Psoas muscle (tissue), 8 donors: ENCODE data around the gene SHANK1. TPM values are rescaled to one million over a fixed set of nuclear protein-coding genes. Genes with fewer than 3 reads are reported as not detected.
"Not testable (repeated sequence)": the region's sequence is repeated elsewhere in the genome, so short reads cannot be mapped to it uniquely, and the experiment has no call there.

Experiments
- ATAC-seq, 4 donors: fragments of 200-7000 bp; cut with Tn5 transposase; one replicate each; pipeline ENCODE4 v1.9.1; 2020; ENCODE audit warnings: moderate library complexity in 3 of 4, mild to moderate bottlenecking in 2 of 4
- DNase-seq, 2 donors: peaks; one replicate each; pipeline ENCODE4 v3.0.0-alpha.2; 2020
- H3K27ac ChIP-seq: fragments of 200-600 bp; one replicate; pipeline ENCODE4 v1.8.0; 2022
- H3K27me3 ChIP-seq, 3 donors: fragments of 200-600 bp in 1 of 3; one replicate each; pipeline versions ENCODE4 v1.6.1 to v1.8.0; 2013 to 2022; ENCODE audit warnings: low read length in 2 of 3, mild to moderate bottlenecking in 2 of 3, moderate library complexity in 1 of 3; ENCODE audit not compliant: insufficient read depth in 3 of 3
- H3K36me3 ChIP-seq, 2 donors: fragments of 200-600 bp in 1 of 2; one replicate each; pipeline versions ENCODE4 v1.6.1 to v1.8.0; 2013 to 2022; ENCODE audit warnings: low read depth in 1 of 2, mild to moderate bottlenecking in 1 of 2, moderate library complexity in 1 of 2; ENCODE audit not compliant: insufficient read depth in 1 of 2
- H3K4me1 ChIP-seq: fragments of 200-600 bp; one replicate; pipeline ENCODE4 v1.8.0; 2022
- H3K4me3 ChIP-seq: fragments of 200-600 bp; one replicate; pipeline ENCODE4 v1.8.0; 2022; ENCODE audit warnings: mild to moderate bottlenecking
- H3K9me3 ChIP-seq: fragments of 200-600 bp; one replicate; pipeline ENCODE4 v1.8.0; 2022
- CTCF ChIP-seq: fragments of 200-600 bp; IDR thresholded peaks from one replicate; pipeline ENCODE4 v1.8.0; 2022; ENCODE audit warnings: antibody characterized with exemption
- WGBS, 3 donors: extraction: QIAGEN DNeasy Blood & Tissue Kit; methylation state at CpG; one replicate each; pipeline versions ENCODE4 v1.1.6 to v1.1.7; 2013; 5-methylcytosine and 5-hydroxymethylcytosine counted together
- intact Hi-C, 2 donors: fragments of 100-400 bp; cut with DNase I; formaldehyde crosslinking; loops; one replicate each; pipeline versions ENCODE4 v1.11.0 to v1.14.2; 2022
- polyA plus RNA-seq, 3 donors: library from polyadenylated mRNA; stranded (reverse); fragments of 200-250 nt; gene quantifications; one replicate each; pipeline ENCODE4 v1.2.3, GENCODE V29; 2013
- total RNA-seq, 4 donors: library from RNA; stranded (reverse); fragmentation: NEBNext Ultra II Directional in 2 of 4; extraction: Animal tissue kit (Norgen Biotek cat#: 25700) in 2 of 4; gene quantifications; one replicate each; pipeline versions ENCODE4 v1.2.1 to v1.2.4, GENCODE V29; 2021 to 2023
- donor health status: healthy with polysubstance abuse.
- donor health status: DM: no; HTN: no; CAD: no; lungs with moderate emphysema.
- donor health status: Bipolar disorder and iron deficiency.
- donor health status: healthy.
- donor health status: DM: yes; HTN: yes; CAD: no.
- donor health status: DM: no; HTN: no; CAD: no.
- donor health status: DM: no; HTN: no; CAD: no.
- donor health status: DM: yes; HTN: yes; CAD: no.

The SHANK1 gene
- total and polyA plus RNA-seq, 7 donors: 0.14 to 1.3 (median 0.39) TPM; not detected in 2

- 88 to 96% (median 90%) methylated on average over 5 of the region's 5 CpGs for WGBS, 3 donors
- Histone ChIP-seq H3K4me3 (no peak overlapping the region), H3K27me3 (peaks cover 0 to 4% (median 0%) of the 10 kb centered on the region in 3 donors), H3K36me3 (no peaks in the 10 kb centered on the region), H3K4me1 (no peaks in the 10 kb centered on the region), H3K9me3 (no peaks in the 10 kb centered on the region), H3K27ac (no peak overlapping the region)
- TF ChIP-seq CTCF: no peak
- ATAC-seq (no peak), DNase-seq (no peak)
- intact Hi-C loops: loop anchor here in 1 of 2 donors (10.0 kb wide), 1 partner anchor 543 kb away; no protein-coding TSS in a partner anchor
These were observed 91.5 kb downstream of the SHANK1 start for GRCh38 chr19:50628146-50628545.

DNA sequence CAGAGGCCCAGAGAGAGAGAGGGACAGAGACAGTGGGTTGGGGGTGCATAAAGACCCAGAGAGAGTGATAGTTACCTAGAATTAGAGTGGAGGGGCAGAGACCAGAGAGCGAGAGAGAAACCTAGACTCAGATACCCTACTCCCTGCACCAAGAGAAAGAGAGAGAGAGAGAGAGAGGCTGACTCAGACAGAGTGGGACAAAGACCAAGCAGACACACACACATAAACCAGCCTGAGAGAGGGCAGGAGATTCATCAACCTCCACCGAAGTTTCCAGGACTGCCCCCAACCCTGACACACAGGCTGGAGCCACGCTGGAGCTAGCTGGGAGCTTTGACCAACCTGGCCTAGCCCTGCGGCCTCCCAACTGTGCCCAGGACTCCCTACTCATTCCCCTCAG lies 92.8 kb downstream of the SHANK1 start:
- Histone ChIP-seq H3K4me3 (no peak overlapping the region), H3K9me3 (no peaks in the 10 kb centered on the region), H3K27ac (no peak overlapping the region), H3K4me1 (no peaks in the 10 kb centered on the region), H3K36me3 (no peaks in the 10 kb centered on the region), H3K27me3 (peaks cover 0 to 4% (median 0%) of the 10 kb centered on the region in 3 donors)
- ATAC-seq: no peak
- no peak for DNase-seq
- TF ChIP-seq CTCF: no peak
- intact Hi-C loops: loop anchor here in 1 of 2 donors (10.0 kb wide), 1 partner anchor 542 kb away; no protein-coding TSS in a partner anchor
- WGBS, 3 donors: 47 to 63% (median 59%) methylated on average over 3 to 4 of the region's 4 CpGs

- H3K4me3 ChIP-seq: no peak overlapping the region
- H3K36me3 ChIP-seq: no peaks in the 10 kb centered on the region
- no peaks in the 10 kb centered on the region for H3K27me3 ChIP-seq
- DNase-seq (no peak), ATAC-seq (no peak)
- no peak overlapping the region for H3K27ac ChIP-seq
- 19 to 30% (median 20%) methylated on average over 4 of the region's 4 CpGs for WGBS, 3 donors
- no peaks in the 10 kb centered on the region for H3K9me3 ChIP-seq
- no peak for TF ChIP-seq CTCF
- H3K4me1 ChIP-seq: no peaks in the 10 kb centered on the region
- intact Hi-C loops: loop anchor here in 1 of 2 donors (10.0 kb wide), 1 partner anchor 541 kb away; no protein-coding TSS in a partner anchor
These were observed 93.6 kb downstream of the SHANK1 start for GRCh38 chr19:50626011-50626410.

DNA sequence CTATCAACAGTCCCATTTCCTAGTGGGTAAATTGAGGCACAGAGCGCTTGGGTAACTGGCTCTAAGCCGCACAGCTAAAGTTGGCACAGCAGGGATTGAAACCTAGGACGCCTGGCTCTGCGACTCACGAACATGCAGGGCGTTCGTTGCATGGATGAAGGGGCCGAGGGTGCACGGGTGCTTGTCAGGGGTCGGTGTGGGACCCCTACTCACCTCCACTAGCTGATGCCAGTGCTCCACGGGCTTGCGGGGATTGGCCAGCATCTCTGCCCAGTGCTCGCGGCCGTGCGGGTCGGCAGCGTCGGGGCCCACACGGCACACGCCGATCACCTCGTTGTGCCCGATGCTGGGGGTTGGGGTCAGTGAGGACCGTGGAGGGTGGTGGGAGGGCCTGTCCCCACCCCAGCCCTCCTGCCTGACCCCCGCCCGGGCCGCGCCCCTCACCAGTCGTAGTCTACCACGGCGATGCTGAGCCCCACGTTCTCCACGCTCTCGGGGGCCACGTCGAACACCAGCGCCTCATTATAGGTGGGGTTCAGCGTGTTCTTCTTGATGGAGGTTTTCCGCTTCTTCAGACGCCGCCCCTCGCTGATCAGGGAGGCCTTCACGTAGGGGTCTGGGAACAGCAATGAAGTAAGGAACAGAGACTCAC lies 94.5 kb downstream of the SHANK1 start:
- DNase-seq: no peak
- no peak overlapping the region for H3K4me3 ChIP-seq
- intact Hi-C loops: loop anchor here in 1 of 2 donors (10.0 kb wide), 1 partner anchor 540 kb away; no protein-coding TSS in a partner anchor
- 87 to 91% (median 87%) methylated on average over 42 to 44 of the region's 44 CpGs for WGBS, 3 donors
- no peaks in the 10 kb centered on the region for H3K27me3 ChIP-seq
- no peak overlapping the region for H3K27ac ChIP-seq
- no peak for TF ChIP-seq CTCF
- no peak for ATAC-seq
- H3K4me1 ChIP-seq: no peaks in the 10 kb centered on the region
- H3K36me3 ChIP-seq: no peaks in the 10 kb centered on the region
- no peaks in the 10 kb centered on the region for H3K9me3 ChIP-seq

DNA sequence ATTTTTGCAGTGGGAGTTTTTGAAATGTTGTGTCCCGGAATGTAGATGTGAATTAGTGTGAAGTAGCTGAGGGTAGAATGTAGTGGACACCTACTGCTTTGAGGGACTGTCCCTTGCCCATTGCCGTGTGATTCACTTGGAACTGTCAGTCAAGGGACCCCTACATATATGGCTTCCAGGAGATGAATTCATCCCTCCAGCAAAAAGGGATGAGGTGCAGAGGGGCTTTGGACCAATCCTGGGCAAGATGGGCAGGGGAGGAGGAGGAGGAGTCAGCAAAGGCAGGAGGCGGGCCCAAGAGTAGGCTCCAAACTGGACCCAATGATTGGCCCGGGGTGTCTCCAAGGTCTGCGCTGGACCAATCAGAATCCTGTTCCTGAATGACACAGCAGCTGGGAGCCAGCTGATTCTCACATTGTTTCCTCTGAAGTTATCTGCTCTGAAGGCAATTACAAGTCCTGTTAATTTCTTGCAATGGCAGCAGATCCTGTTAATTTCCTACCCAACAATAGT lies 99.2 kb downstream of the SHANK1 start:
- not testable (repeated sequence) for H3K36me3 ChIP-seq, H3K4me1 ChIP-seq, H3K4me3 ChIP-seq, H3K27me3 ChIP-seq, H3K9me3 ChIP-seq, ATAC-seq, H3K27ac ChIP-seq, DNase-seq
- 65 to 68% (median 67%) methylated on average over 2 to 4 of the region's 5 CpGs for WGBS, 3 donors
- intact Hi-C loops: loop anchor here in 1 of 2 donors (10.0 kb wide), 1 partner anchor 536 kb away; no protein-coding TSS in a partner anchor

DNA sequence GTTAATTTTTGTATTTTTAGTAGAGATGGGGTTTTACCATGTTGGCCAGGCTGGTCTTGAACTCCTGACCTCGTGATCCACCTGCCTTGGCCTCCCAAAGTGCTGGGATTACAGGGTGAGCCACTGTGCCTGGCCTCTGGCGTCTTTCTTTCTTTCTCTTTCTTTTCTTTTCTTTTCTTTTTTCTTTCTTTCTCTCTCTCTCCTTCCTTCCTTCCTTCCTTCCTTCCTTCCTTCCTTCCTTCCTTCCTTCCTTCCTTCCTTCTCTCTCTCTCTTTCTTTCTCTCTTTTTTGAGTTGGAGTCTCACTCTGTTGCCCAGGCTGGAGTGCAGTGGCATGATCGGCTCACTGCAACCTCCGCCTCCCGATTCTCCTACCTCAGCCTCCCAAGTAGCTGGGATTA lies 100.4 kb downstream of the SHANK1 start:
- H3K36me3 ChIP-seq, H3K27ac ChIP-seq, H3K4me3 ChIP-seq, DNase-seq, H3K27me3 ChIP-seq, H3K9me3 ChIP-seq, ATAC-seq, intact Hi-C loops, H3K4me1 ChIP-seq: not testable (repeated sequence)
- WGBS, 3 donors: 73 to 79% (median 75%) methylated on average over 5 of the region's 5 CpGs

DNA sequence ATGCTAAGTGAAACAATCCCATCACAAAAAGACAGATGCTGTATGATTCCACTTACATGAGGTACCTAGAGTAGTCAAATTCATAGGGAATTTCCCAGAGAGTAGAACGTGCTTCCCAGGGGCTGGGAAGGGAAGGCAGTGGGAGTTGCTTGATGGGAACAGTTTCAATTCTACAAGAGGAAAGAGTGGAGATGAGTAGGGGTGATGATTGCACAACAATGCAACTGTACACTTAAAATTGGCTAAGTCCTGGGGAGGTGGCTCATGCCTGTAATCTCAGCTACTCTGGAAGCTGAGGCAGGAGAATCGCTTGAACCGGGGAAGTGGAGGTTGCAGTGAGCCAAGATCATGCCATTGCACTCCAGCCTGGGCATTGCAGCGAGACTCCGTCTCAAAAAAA lies 101.2 kb downstream of the SHANK1 start:
- H3K4me3 ChIP-seq, H3K4me1 ChIP-seq, H3K9me3 ChIP-seq, DNase-seq, H3K27me3 ChIP-seq, ATAC-seq, H3K27ac ChIP-seq, H3K36me3 ChIP-seq, intact Hi-C loops: not testable (repeated sequence)
- WGBS, 3 donors: 77 to 88% (median 78%) methylated on average over 4 of the region's 5 CpGs
